Type B pancreatic cell (in vitro differentiated cells): ENCODE measurements around the gene HMGCS2. TPM values are rescaled to one million over a fixed set of nuclear protein-coding genes. Genes with fewer than 3 reads are reported as not detected.

Experiments used
- DNase-seq: peaks from one replicate; pipeline ENCODE4 v3.0.0; 2021; ENCODE audit warnings: mixed read lengths; ENCODE audit not compliant: unreplicated experiment; ENCODE audit errors: extremely low spot score
- H3K27ac Mint-ChIP-seq: 2 replicates; pipeline ENCODE4 v1.8.0; 2021; ENCODE audit warnings: mild to moderate bottlenecking, mixed read lengths
- H3K27me3 Mint-ChIP-seq: 2 replicates; pipeline ENCODE4 v1.8.0; 2021; ENCODE audit warnings: mixed read lengths
- H3K36me3 Mint-ChIP-seq: 2 replicates; pipeline ENCODE4 v1.8.0; 2021; ENCODE audit warnings: mixed read lengths
- H3K4me1 Mint-ChIP-seq: one replicate; pipeline ENCODE4 v1.8.0; 2021; ENCODE audit warnings: mixed read lengths; ENCODE audit not compliant: unreplicated experiment
- H3K4me3 Mint-ChIP-seq: 2 replicates; pipeline ENCODE4 v1.8.0; 2021; ENCODE audit warnings: mild to moderate bottlenecking, mixed read lengths
- H3K9me3 Mint-ChIP-seq: 2 replicates; pipeline ENCODE4 v1.8.0; 2021; ENCODE audit warnings: mixed read lengths
- CTCF ChIP-seq: fragments of 200-600 bp; sonication (generic); conservative IDR thresholded peaks from 2 replicates; pipeline ENCODE4 v1.5.0; 2021; ENCODE audit warnings: antibody characterized with exemption, mild to moderate bottlenecking
- total RNA-seq: library from RNA; stranded (reverse); gene quantifications from 2 replicates; pipeline ENCODE4 v1.2.1, GENCODE V29; 2021; ENCODE audit warnings: low replicate concordance

Gene HMGCS2
- total RNA-seq, 1 donor from 2014 or later, result 19.1 TPM

GRCh38 chr1:119806489-119806888, 37.8 kb upstream of the HMGCS2 start:
- peaks cover 15% of the 10 kb centered on the region for H3K27me3 Mint-ChIP-seq
- no peak for TF ChIP-seq CTCF
- DNase-seq, result no peak
- H3K36me3 Mint-ChIP-seq, result no peaks in the 10 kb centered on the region
- H3K4me1 Mint-ChIP-seq, result no peaks in the 10 kb centered on the region
- H3K4me3 Mint-ChIP-seq, result no peak overlapping the region
- no peak overlapping the region for H3K27ac Mint-ChIP-seq
- H3K9me3 Mint-ChIP-seq, result no peaks in the 10 kb centered on the region

- H3K4me3 Mint-ChIP-seq, result no peak overlapping the region
- DNase-seq, result no peak
- no peaks in the 10 kb centered on the region for H3K36me3 Mint-ChIP-seq
- no peaks in the 10 kb centered on the region for H3K9me3 Mint-ChIP-seq
- no peaks in the 10 kb centered on the region for H3K4me1 Mint-ChIP-seq
- no peak overlapping the region for H3K27ac Mint-ChIP-seq
- no peak for TF ChIP-seq CTCF
- peaks cover 15% of the 10 kb centered on the region for H3K27me3 Mint-ChIP-seq
Measured at GRCh38 chr1:119805746-119806145, 37.0 kb upstream of the HMGCS2 start.

DNA sequence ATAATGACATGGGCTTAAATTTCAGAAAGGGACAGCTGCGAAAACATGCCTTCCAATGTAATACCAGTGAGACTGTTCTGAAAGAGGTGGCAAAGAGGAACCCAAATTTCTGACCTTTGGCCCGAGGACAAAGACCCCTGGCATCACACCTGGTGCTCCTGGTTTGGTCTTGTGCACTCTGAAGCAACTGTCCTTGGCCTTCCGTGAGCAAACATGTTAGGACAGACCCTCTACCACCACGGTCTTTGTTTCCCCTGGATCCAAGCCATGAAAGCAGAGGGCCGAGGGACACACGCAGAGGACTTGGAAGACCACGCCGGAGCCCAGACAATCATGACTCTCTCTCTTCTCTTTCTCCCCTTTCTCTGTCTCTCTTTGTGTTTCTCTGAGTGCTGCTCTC, 36.5 kb upstream of the HMGCS2 start:
- no peak overlapping the region for H3K4me3 Mint-ChIP-seq
- no peaks in the 10 kb centered on the region for H3K4me1 Mint-ChIP-seq
- no peak for TF ChIP-seq CTCF
- no peaks in the 10 kb centered on the region for H3K36me3 Mint-ChIP-seq
- no peak overlapping the region for H3K27ac Mint-ChIP-seq
- DNase-seq, result no peak
- peaks cover 15% of the 10 kb centered on the region for H3K27me3 Mint-ChIP-seq
- no peaks in the 10 kb centered on the region for H3K9me3 Mint-ChIP-seq

DNA sequence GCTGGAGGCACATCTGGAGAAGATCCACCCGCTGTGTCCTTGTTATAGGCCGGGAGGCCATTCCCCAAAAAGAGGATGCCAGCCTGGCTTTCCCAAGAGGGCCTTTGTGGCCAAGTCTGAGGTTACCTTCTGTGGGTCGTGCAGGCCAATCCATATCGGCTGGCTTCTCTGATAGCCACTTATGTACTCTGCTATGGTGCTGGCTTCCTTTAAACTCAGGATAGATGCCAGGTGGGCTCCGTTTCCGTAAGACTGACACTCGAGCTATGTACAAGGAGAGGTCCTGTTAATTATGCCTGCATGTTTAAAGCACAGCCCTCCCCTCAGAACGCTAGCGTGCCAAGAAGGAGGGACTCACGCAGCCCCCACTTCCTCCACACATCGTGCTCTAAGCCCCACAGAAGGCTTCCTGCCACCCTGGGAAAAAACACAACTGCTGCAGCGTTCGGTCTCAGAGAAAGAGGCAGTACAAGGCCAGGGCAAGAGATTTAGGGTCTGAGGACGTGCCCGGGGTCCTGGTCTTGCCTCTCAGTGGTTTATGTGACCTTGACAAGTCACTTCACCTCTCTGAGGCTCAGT, 31.0 kb upstream of the HMGCS2 start:
- DNase-seq, result no peak
- Mint-ChIP-seq H3K36me3 (no peaks in the 10 kb centered on the region), H3K9me3 (no peaks in the 10 kb centered on the region), H3K4me3 (no peak overlapping the region), H3K27ac (no peak overlapping the region), H3K27me3 (no peaks in the 10 kb centered on the region), H3K4me1 (peaks cover 18% of the 10 kb centered on the region)
- TF ChIP-seq CTCF, result no peak

DNA sequence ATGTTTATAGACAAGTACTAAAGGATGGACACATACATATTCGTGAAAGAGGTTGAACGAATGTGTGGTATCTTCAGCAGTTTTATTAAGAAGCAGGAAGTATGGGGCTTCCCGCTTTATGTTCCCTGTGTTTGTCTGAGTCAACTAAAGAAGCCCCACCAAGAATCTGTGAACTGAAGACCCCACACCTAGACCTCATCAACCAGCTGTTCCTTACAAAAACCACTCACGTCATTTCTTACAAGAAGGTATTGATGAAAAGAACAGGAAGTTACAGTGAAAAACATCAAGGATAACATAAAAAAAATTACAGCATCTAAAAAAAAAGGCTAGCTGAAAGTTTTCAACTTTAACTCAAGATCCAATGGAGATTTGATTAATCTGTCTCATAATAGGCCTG, 30.3 kb upstream of the HMGCS2 start:
- no peak for TF ChIP-seq CTCF
- H3K27me3 Mint-ChIP-seq, result no peaks in the 10 kb centered on the region
- H3K4me3 Mint-ChIP-seq, result no peak overlapping the region
- H3K4me1 Mint-ChIP-seq, result peaks cover 19% of the 10 kb centered on the region
- no peak overlapping the region for H3K27ac Mint-ChIP-seq
- H3K9me3 Mint-ChIP-seq, result no peaks in the 10 kb centered on the region
- no peaks in the 10 kb centered on the region for H3K36me3 Mint-ChIP-seq
- DNase-seq, result no peak

- Mint-ChIP-seq H3K4me1 (peaks cover 19% of the 10 kb centered on the region), H3K36me3 (no peaks in the 10 kb centered on the region), H3K27ac (no peak overlapping the region), H3K27me3 (no peaks in the 10 kb centered on the region), H3K9me3 (no peaks in the 10 kb centered on the region), H3K4me3 (no peak overlapping the region)
- no peak for DNase-seq
- no peak for TF ChIP-seq CTCF
Measured at GRCh38 chr1:119797606-119798005, 28.9 kb upstream of the HMGCS2 start.
